ENCODE data around the gene SYCE3.
"Not testable (repeated sequence)": the region's sequence is repeated elsewhere in the genome, so short reads cannot be mapped to it uniquely, and the experiment has no call there.

SYCE3 gene

GRCh38 chr22:50553310-50553709, 9.4 kb downstream of the SYCE3 start:
- FAIRE-seq, result no peak
- DNase-seq (ENCODE audit: extremely low spot score, insufficient read length, low read depth), result no peak

- no peak for FAIRE-seq
- DNase-seq (ENCODE audit: extremely low spot score, insufficient read length, low read depth), result no peak
Measured at GRCh38 chr22:50551160-50551752, 11.5 kb downstream of the SYCE3 start.

DNA sequence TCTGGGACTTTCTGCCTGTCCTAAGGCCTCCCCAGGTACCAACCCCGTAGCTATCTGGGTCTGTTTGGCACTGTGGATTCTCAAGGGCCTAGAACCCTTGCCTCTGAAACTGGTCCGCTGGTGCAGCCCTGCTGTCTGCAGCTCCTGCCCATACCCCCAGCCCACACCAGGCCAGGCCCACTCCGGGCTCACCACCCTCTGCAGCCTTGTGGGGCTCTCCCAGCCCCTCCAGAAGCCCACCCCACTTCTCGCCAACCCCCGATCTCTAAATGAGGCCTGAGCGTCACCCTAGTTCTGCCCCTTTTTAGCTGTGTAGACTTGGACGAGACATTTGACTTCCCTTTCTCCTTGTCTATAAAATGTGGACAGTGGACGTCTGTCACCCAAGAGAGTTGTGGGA, 12.3 kb downstream of the SYCE3 start:
- FAIRE-seq, result no peak
- no peak for DNase-seq (ENCODE audit: extremely low spot score, insufficient read length, low read depth)

DNA sequence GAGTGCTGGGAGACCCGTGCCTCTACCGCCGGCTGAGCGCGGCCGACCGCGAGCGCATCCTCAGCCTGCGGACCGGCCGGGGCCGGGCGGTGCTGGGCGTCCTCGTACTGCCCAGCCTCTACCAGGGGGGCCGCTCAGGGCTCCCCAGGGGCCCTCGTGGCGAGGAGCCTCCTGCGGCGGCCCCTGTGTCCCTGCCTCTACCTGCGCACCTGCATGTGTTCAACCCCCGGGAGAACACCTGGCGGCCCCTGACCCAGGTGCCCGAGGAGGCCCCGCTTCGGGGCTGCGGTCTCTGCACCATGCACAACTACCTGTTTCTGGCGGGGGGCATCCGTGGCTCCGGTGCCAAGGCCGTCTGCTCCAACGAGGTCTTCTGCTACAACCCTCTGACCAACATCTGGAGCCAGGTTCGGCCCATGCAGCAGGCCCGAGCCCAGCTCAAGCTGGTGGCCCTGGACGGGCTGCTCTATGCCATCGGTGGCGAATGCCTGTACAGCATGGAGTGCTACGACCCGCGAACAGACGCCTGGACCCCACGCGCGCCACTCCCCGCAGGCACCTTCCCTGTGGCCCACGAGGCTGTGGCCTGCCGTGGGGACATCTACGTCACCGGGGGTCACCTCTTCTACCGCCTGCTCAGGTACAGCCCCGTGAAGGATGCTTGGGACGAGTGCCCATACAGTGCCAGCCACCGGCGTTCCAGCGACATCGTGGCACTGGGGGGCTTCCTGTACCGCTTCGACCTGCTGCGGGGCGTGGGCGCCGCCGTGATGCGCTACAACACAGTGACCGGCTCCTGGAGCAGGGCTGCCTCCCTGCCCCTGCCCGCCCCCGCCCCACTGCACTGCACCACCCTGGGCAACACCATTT, 13.6 kb downstream of the SYCE3 start:
- FAIRE-seq, result no peak
- no peak for DNase-seq (ENCODE audit: extremely low spot score, insufficient read length, low read depth)

- FAIRE-seq, result no peak
Measured at GRCh38 chr22:50548040-50548920, 14.4 kb downstream of the SYCE3 start.

GRCh38 chr22:50547263-50547985, 15.3 kb downstream of the SYCE3 start:
- FAIRE-seq (no peak), DNase-seq (ENCODE audit: extremely low spot score, insufficient read length, low read depth) (no peak)

More at GRCh38 chr22:50548040-50548920, 14.4 kb downstream of the SYCE3 start:
- DNase-seq (ENCODE audit: extremely low spot score, insufficient read length, low read depth), result no peak

- FAIRE-seq, result no peak
- DNase-seq (ENCODE audit: extremely low spot score, insufficient read length, low read depth), result no peak
Measured at GRCh38 chr22:50546326-50547262, 16.1 kb downstream of the SYCE3 start.

- DNase-seq (ENCODE audit: extremely low spot score, insufficient read length, low read depth), result no peak
- FAIRE-seq, result no peak
Measured at GRCh38 chr22:50545522-50546325, 17.0 kb downstream of the SYCE3 start, which contains the start of gene KLHDC7B. Gene KLHDC7B, plus strand, starts transcription at chr22:50545899. Its CDS starts 345 bp downstream, at chr22:50546244.

- peak; percentile 31 for FAIRE-seq
Measured at GRCh38 chr22:50544746-50545253, 17.9 kb downstream of the SYCE3 start.

GRCh38 chr22:50544078-50544745, 18.5 kb downstream of the SYCE3 start:
- DNase-seq (ENCODE audit: extremely low spot score, insufficient read length, low read depth) (no peak), FAIRE-seq (peak; percentile 93)

More at GRCh38 chr22:50544746-50545253, 17.9 kb downstream of the SYCE3 start:
- DNase-seq (ENCODE audit: extremely low spot score, insufficient read length, low read depth), result no peak

DNA sequence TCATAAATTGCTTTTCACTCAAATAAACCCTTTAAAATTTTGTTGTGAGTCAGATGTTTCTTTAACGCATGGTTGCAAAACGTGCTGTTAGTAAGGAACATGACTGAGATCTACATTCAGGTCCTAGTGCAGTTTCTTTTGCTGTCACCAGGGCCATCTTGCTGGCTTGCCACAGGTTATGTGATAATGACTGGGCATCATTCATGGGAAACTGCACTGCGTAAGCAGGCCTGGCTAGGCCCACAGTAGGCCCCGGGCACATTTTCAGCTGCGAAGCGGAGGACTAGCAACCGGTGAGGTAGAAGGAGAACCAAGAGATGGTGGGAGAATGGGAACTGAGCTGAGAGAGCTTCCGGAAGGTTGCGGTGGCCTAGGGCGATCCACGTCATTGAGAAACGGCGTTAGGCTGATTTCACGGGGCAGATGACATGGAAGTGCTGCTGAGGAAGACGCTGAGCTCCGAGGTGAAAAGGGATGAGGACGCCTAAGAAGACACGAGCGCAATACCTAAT, 20.2 kb downstream of the SYCE3 start:
- DNase-seq (ENCODE audit: extremely low spot score, insufficient read length, low read depth) (no peak), FAIRE-seq (peak; percentile 98)

DNA sequence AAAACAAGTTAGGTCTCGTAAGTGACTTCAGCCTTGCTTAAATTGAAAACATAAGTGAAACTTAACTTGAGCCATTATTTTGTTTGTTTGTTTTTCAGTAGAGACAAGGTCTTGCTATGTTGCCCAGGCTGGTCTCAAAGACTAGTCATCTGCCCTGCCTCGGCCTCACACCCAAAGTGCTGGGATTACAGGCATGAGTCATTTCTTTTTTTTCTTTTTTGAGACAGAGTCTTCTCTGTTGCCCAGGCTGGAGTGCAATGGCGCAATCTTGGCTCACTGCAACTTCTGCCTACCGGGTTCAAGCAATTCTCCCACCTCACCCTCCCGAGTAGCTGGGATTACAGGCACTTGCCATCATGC, 21.1 kb downstream of the SYCE3 start:
- FAIRE-seq, result peak; percentile 96
- not testable (repeated sequence) for DNase-seq (ENCODE audit: extremely low spot score, insufficient read length, low read depth)

GRCh38 chr22:50540381-50540780, 22.3 kb downstream of the SYCE3 start:
- DNase-seq (ENCODE audit: extremely low spot score, insufficient read length, low read depth), result no peak
- FAIRE-seq, result no peak

GRCh38 chr22:50537765-50538164, 25.0 kb downstream of the SYCE3 start:
- FAIRE-seq (peak; percentile 53), DNase-seq (ENCODE audit: extremely low spot score, insufficient read length, low read depth) (no peak)

DNA sequence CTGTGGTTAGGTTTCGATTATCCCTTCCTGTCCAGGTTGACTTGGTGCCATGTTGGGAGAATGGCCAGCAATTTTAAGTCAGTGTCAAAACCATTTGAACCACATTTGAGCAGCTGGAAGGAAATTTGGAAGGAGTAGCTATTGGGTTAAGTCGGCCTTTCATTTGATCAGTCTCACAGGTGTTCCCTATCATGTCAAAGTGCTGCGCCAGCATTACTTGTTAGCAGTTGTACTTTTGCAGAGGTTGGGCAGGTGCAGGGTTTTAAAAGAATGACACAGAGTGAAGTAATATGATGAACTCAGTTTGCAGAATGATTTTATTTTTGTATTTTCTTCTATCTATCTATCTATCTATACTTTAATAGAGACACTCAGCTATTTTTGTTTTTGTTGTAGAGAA, 26.5 kb downstream of the SYCE3 start:
- peak; percentile 24 for FAIRE-seq
- DNase-seq (ENCODE audit: extremely low spot score, insufficient read length, low read depth), result no peak

DNA sequence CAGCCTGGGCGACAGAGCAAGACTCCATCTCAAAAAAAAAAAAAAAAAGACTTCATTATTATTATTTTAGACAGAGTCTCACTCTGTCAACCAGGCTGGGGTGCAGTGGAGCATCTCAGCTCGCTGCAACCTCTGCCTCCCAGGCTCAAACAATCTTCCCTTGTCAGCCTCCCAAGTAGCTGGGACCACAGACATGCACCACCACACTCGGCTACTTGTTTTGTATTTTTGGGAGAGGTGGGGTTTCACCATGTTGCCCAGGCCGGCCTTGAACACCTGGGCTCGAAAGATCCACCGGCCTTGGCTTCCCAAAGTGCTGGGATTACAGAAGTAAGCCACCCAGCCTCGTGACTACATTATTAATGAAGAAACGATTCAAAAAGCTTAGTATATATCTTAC, 27.6 kb downstream of the SYCE3 start:
- DNase-seq (ENCODE audit: extremely low spot score, insufficient read length, low read depth) (no peak), FAIRE-seq (peak; percentile 75)

All from GM18507 (cell line).